Measurements from ENCODE around the gene PHGDH. TPM values are rescaled to one million over a fixed set of nuclear protein-coding genes. Genes with fewer than 3 reads are reported as not detected.
A peak's percentile ranks its signal among the peaks of the same experiment; 100 is the strongest.

The PHGDH gene
- total and polyA plus RNA-seq, 2 of the 13 experiments (the other 11 are each of a cell fraction or from before 2014, with no cell fraction given) = 95.8 to 133 TPM

- TF ChIP-seq ARNT (IDR thresholded peaks at IDR 0.05) (no peak), ZMAT5 (CRISPR knock-in tag; IDR thresholded peaks at IDR 0.05; ENCODE audit: borderline replicate concordance, low read depth) (no peak), TFDP2 (CRISPR knock-in tag; IDR thresholded peaks at IDR 0.05) (no peak), TMF1 (CRISPR knock-in tag; IDR thresholded peaks at IDR 0.05; ENCODE audit: low read depth) (no peak), ZMYM3 (CRISPR knock-in tag; IDR thresholded peaks at IDR 0.05) (no peak), TIGD3 (CRISPR knock-in tag; IDR thresholded peaks at IDR 0.05; ENCODE audit: borderline replicate concordance) (no peak), SMARCE1 (IDR thresholded peaks at IDR 0.05; ENCODE audit: borderline replicate concordance) (no peak), HCFC1 (IDR thresholded peaks at IDR 0.05; ENCODE audit: low read depth, low read length) (no peak), HNF4G (IDR thresholded peaks at IDR 0.05; ENCODE audit: borderline replicate concordance, low read depth, low read length) (no peak), HNF4G (CRISPR knock-in tag; IDR thresholded peaks at IDR 0.05; ENCODE audit: borderline replicate concordance, low read depth) (no peak), ZNF570 (CRISPR knock-in tag; IDR thresholded peaks at IDR 0.05; ENCODE audit: borderline replicate concordance) (no peak), NCOA2 (CRISPR knock-in tag; IDR thresholded peaks at IDR 0.05) (no peak), ZNF749 (CRISPR knock-in tag; IDR thresholded peaks at IDR 0.05; ENCODE audit: borderline replicate concordance) (no peak), TBP (CRISPR knock-in tag; IDR thresholded peaks at IDR 0.05) (no peak), ZBTB39 (CRISPR knock-in tag; IDR thresholded peaks at IDR 0.05) (no peak), RAD51 (IDR thresholded peaks at IDR 0.05; ENCODE audit: borderline replicate concordance) (no peak), SIN3A (IDR thresholded peaks at IDR 0.05; ENCODE audit: borderline replicate concordance, low read depth, low read length) (peak; percentile 70; the same call in 1 of the 2 replicates), CHCHD3 (CRISPR knock-in tag; IDR thresholded peaks at IDR 0.05) (no peak; the same call in 1 of the 2 replicates), POGZ (CRISPR knock-in tag; IDR thresholded peaks at IDR 0.05) (no peak), ZFP1 (CRISPR knock-in tag; IDR thresholded peaks at IDR 0.05) (0 out of 2 replicates have a peak, but pooled peaks have one; percentile 37), ATM (IDR thresholded peaks at IDR 0.05; ENCODE audit: borderline replicate concordance) (no peak), MLLT10 (CRISPR knock-in tag; IDR thresholded peaks at IDR 0.05) (no peak)
Observed at GRCh38 chr1:119711804-119712341, at the start of gene PHGDH (continued).

All from HepG2 (cell line).